ENCODE measurements around the gene DNAJA4. TPM values are rescaled to one million over a fixed set of nuclear protein-coding genes. Genes with fewer than 3 reads are reported as not detected.

The DNAJA4 gene
- total RNA-seq, 6 donors from 2014 or later = 9.1 to 76.8 (median 19.9) TPM

DNA sequence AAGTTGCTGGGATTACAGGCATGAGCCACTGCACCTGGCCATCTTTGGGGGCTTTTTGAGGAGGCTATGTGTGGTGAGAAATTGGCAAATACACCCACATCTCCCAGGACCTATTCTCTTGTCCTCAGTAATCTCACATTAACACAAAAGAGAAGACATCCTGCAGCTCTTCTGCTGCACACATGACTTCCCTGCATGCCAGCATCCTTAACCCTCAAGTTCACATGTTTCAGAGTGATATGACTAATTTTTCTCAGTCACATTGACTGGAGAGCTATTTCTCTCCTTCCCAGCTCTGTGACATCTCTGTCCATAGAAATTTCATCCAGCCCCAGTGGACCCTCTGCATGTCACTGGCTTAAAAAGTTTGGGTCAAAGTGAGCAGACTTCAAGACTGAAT lies 37.0 kb downstream of the DNAJA4 start:
- no peaks in the 10 kb centered on the region for H3K36me3 ChIP-seq
- ATAC-seq (ENCODE audit: low FRiP score in 2 of 2) (no peak), DNase-seq (no peak)
- TF ChIP-seq POLR2AphosphoS5 (IDR thresholded peaks at IDR 0.05) (no peak), POLR2A (IDR thresholded peaks at IDR 0.05) (no peak), EP300 (IDR thresholded peaks at IDR 0.05) (no peak)
- TF ChIP-seq, protein P1, sequence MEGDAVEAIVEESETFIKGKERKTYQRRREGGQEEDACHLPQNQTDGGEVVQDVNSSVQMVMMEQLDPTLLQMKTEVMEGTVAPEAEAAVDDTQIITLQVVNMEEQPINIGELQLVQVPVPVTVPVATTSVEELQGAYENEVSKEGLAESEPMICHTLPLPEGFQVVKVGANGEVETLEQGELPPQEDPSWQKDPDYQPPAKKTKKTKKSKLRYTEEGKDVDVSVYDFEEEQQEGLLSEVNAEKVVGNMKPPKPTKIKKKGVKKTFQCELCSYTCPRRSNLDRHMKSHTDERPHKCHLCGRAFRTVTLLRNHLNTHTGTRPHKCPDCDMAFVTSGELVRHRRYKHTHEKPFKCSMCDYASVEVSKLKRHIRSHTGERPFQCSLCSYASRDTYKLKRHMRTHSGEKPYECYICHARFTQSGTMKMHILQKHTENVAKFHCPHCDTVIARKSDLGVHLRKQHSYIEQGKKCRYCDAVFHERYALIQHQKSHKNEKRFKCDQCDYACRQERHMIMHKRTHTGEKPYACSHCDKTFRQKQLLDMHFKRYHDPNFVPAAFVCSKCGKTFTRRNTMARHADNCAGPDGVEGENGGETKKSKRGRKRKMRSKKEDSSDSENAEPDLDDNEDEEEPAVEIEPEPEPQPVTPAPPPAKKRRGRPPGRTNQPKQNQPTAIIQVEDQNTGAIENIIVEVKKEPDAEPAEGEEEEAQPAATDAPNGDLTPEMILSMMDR (IDR thresholded peaks at IDR 0.05) = no peak
- no peak overlapping the region for H3K27ac ChIP-seq
- H3K4me1 ChIP-seq = peaks cover 8 to 19% (median 16%) of the 10 kb centered on the region in 4 donors
- H3K27me3 ChIP-seq = no peaks in the 10 kb centered on the region
- H3K9me3 ChIP-seq = no peaks in the 10 kb centered on the region
- no peak overlapping the region for H3K4me3 ChIP-seq

DNA sequence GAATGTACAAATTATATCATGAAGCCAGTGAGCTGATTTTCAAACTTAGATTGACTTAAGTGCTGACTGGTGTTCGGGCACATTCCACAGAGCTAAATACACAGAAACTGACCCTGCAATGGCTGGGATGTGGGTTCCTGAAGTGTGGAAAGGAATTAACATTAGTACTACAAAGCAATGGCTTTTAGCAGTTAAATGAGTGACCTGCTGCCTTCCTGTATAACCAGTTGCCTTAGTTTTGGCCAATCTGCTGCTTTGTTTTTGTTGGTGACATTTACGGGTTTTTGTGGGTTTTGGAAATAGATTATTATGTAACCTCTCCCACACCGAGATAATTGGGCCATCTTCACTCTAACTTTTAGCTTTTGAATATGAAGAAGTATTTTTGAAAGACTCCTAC lies 37.5 kb downstream of the DNAJA4 start:
- Histone ChIP-seq H3K4me1 (peaks cover 8 to 19% (median 16%) of the 10 kb centered on the region in 4 donors), H3K9me3 (no peaks in the 10 kb centered on the region), H3K36me3 (no peaks in the 10 kb centered on the region), H3K4me3 (no peak overlapping the region), H3K27me3 (no peaks in the 10 kb centered on the region), H3K27ac (no peak overlapping the region)
- WGBS, 2 donors = 19 to 23% methylated on average over 3 of the region's 3 CpGs
- ATAC-seq (ENCODE audit: low FRiP score in 2 of 2) (no peak), DNase-seq (no peak)
- TF ChIP-seq POLR2A (IDR thresholded peaks at IDR 0.05) = no peak
- TF ChIP-seq, protein P1 (IDR thresholded peaks at IDR 0.05) = no peak
- no peak for TF ChIP-seq EP300 (IDR thresholded peaks at IDR 0.05)
- TF ChIP-seq POLR2AphosphoS5 (IDR thresholded peaks at IDR 0.05) = no peak

DNA sequence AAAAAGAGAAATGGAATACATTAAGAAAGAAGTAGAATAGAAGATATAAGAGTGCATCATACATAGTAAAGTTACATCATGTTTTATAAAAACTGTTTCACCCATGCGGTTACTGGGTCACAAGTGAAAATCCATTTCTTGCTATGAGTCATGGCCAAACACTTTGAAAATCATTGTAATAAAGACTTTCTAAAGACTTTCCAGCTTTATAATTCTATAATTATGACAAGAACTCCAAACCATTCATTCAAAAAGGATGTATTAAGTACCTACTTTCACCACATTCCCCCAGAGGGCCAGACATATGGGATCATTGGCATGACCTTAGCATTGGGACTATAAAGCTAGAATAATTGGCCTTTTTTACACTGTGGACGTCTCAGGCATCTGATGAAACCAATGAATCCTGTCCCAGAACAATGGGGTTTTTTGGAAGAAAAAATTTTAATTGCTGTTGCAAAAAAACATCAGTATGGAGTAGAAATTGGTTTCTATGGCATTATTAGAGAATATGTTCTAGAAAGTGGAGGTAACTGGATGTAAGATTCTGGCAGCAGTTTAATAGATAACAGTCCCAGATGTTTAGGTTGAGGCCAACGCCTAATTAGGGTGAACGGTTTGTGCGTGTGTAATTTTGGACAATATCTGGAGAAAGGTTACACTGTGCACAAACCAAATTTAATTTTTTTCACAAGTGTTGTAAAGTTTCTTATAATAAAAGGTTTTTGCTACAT lies 38.4 kb downstream of the DNAJA4 start:
- TF ChIP-seq POLR2AphosphoS5 (IDR thresholded peaks at IDR 0.05) (no peak), EP300 (IDR thresholded peaks at IDR 0.05) (no peak), POLR2A (IDR thresholded peaks at IDR 0.05) (no peak)
- TF ChIP-seq, protein P1 (IDR thresholded peaks at IDR 0.05) = no peak
- WGBS, 2 donors = 78 to 79% methylated on average over 5 of the region's 5 CpGs
- Histone ChIP-seq H3K4me1 (peaks cover 8 to 15% (median 13%) of the 10 kb centered on the region in 4 donors), H3K27me3 (no peaks in the 10 kb centered on the region), H3K27ac (no peak overlapping the region), H3K9me3 (no peaks in the 10 kb centered on the region), H3K36me3 (no peaks in the 10 kb centered on the region), H3K4me3 (no peak overlapping the region)
- ATAC-seq (ENCODE audit: low FRiP score in 2 of 2) (no peak), DNase-seq (no peak)

DNA sequence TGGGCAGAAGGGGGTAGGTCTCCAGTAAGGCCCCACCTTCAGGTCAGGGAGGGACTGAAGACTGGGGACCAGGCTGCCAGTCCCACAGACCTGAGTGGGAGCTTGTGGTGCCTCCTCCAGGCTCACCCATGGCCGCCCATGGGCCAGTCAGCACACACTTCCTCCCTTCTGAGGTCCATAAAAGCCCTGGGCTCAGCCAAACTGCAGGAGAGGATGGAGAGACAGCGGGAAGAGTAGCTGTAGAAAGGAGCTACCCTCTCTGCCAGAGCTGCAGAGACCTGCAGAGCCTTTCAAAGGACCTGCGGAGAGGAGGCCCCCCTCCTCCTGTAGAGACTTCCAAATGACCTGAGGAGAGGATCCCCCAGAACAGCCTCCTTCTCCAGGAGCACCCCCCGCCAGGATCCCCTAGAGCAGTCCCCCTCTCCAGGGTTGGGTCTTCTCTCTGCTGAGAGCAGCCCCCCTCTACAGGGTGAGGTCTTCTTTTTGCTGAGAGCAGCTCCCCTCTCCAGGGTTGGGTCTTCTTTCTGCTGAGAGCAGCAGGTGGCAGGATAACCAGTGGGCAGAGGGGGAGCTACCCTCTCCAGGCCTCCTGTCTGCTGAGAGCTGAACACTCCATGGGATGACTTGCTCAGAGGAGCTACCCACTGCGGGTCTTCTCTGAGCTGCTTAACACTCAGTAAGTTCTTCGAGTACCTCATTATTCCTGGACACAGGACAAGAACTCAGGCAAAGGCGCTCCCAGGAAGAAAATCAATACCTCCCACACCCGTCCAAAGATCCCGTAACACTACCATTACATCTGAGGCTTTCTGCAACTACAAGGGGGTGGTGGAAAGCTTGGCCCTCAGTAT lies 40.1 kb downstream of the DNAJA4 start:
- no peaks in the 10 kb centered on the region for H3K9me3 ChIP-seq
- H3K27me3 ChIP-seq = no peaks in the 10 kb centered on the region
- H3K36me3 ChIP-seq = no peaks in the 10 kb centered on the region
- ATAC-seq (ENCODE audit: low FRiP score in 2 of 2) = no peak
- H3K27ac ChIP-seq = no peak overlapping the region
- H3K4me3 ChIP-seq = no peak overlapping the region
- peaks cover 0 to 7% (median 0%) of the 10 kb centered on the region in 4 donors for H3K4me1 ChIP-seq
- TF ChIP-seq, protein P1 (IDR thresholded peaks at IDR 0.05) = no peak
- TF ChIP-seq POLR2AphosphoS5 (IDR thresholded peaks at IDR 0.05) = no peak
- no peak for TF ChIP-seq EP300 (IDR thresholded peaks at IDR 0.05)
- no peak for TF ChIP-seq POLR2A (IDR thresholded peaks at IDR 0.05)
- DNase-seq = no peak
- WGBS, 2 donors = 88 to 90% methylated on average over 7 to 9 of the region's 9 CpGs
